ENCODE data around the gene FAM168A. TPM values are rescaled to one million over a fixed set of nuclear protein-coding genes. Genes with fewer than 3 reads are reported as not detected.

The FAM168A gene
- total RNA-seq, 3 donors from 2014 or later (not counting 1 experiment from before 2014, with no cell fraction given): 27.4 to 39.8 (median 30.4) TPM

GRCh38 chr11:73465871-73466270 is 132.0 kb downstream of the FAM168A start:
- H3K27me3 ChIP-seq (ENCODE audit: control insufficient read depth, insufficient read depth, low read length): no peaks in the 10 kb centered on the region
- no peak for DNase-seq
- ATAC-seq: no peak

GRCh38 chr11:73465023-73465675 is 132.8 kb downstream of the FAM168A start:
- ATAC-seq (no peak), DNase-seq (no peak)
- Mint-ChIP-seq H3K27ac (no peak overlapping the region), H3K9me3 (no peaks in the 10 kb centered on the region), H3K4me1 (peaks cover 6 to 18% of the 10 kb centered on the region in 2 donors), H3K36me3 (no peaks in the 10 kb centered on the region), H3K4me3 (no peak overlapping the region), H3K27me3 (ENCODE audit: low read depth in 2 of 2) (no peaks in the 10 kb centered on the region)
- intact Hi-C loops (cut with micrococcal nuclease): no loop called here
- 98% methylated on average over 3 of the region's 3 CpGs for WGBS (ENCODE audit: insufficient coverage)
- no peaks in the 10 kb centered on the region for H3K36me3 ChIP-seq (ENCODE audit: control insufficient read depth, insufficient read depth, low read length)
- H3K4me3 ChIP-seq (ENCODE audit: low read length): no peak overlapping the region
- H3K27me3 ChIP-seq (ENCODE audit: control insufficient read depth, insufficient read depth, low read length): no peaks in the 10 kb centered on the region
- no peak overlapping the region for H3K27ac ChIP-seq (ENCODE audit: low read length)
- peaks cover 8% of the 10 kb centered on the region for H3K4me1 ChIP-seq (ENCODE audit: control insufficient read depth, insufficient read depth, low read length)
- H3K9me3 ChIP-seq (ENCODE audit: control insufficient read depth, insufficient read depth, low read length): no peaks in the 10 kb centered on the region
- TF ChIP-seq CTCF (IDR thresholded peaks at IDR 0.05): no peak

More at GRCh38 chr11:73465871-73466270, 132.0 kb downstream of the FAM168A start:
- no peaks in the 10 kb centered on the region for H3K9me3 Mint-ChIP-seq
- H3K27ac ChIP-seq (ENCODE audit: low read length): no peak overlapping the region
- H3K9me3 ChIP-seq (ENCODE audit: control insufficient read depth, insufficient read depth, low read length): no peaks in the 10 kb centered on the region
- H3K4me3 ChIP-seq (ENCODE audit: low read length): no peak overlapping the region
- H3K27me3 Mint-ChIP-seq (ENCODE audit: low read depth in 2 of 2): no peaks in the 10 kb centered on the region
- no peak overlapping the region for H3K27ac Mint-ChIP-seq
- peaks cover 6 to 15% of the 10 kb centered on the region in 2 donors for H3K4me1 Mint-ChIP-seq
- no peaks in the 10 kb centered on the region for H3K36me3 Mint-ChIP-seq
- peaks cover 8% of the 10 kb centered on the region for H3K4me1 ChIP-seq (ENCODE audit: control insufficient read depth, insufficient read depth, low read length)
- no peaks in the 10 kb centered on the region for H3K36me3 ChIP-seq (ENCODE audit: control insufficient read depth, insufficient read depth, low read length)
- WGBS (ENCODE audit: insufficient coverage): 67% methylated on average over 1 of the region's 1 CpG
- no peak overlapping the region for H3K4me3 Mint-ChIP-seq
- TF ChIP-seq CTCF (IDR thresholded peaks at IDR 0.05): no peak
- intact Hi-C loops (cut with micrococcal nuclease): no loop called here

GRCh38 chr11:73464347-73464746 is 133.6 kb downstream of the FAM168A start:
- Mint-ChIP-seq H3K4me3 (no peak overlapping the region), H3K27ac (no peak overlapping the region), H3K36me3 (no peaks in the 10 kb centered on the region), H3K4me1 (peaks cover 6 to 18% of the 10 kb centered on the region in 2 donors), H3K27me3 (ENCODE audit: low read depth in 2 of 2) (no peaks in the 10 kb centered on the region), H3K9me3 (no peaks in the 10 kb centered on the region)
- H3K9me3 ChIP-seq (ENCODE audit: control insufficient read depth, insufficient read depth, low read length): no peaks in the 10 kb centered on the region
- intact Hi-C loops (cut with micrococcal nuclease): no loop called here
- no peak overlapping the region for H3K27ac ChIP-seq (ENCODE audit: low read length)
- no peak overlapping the region for H3K4me3 ChIP-seq (ENCODE audit: low read length)
- peaks cover 8% of the 10 kb centered on the region for H3K4me1 ChIP-seq (ENCODE audit: control insufficient read depth, insufficient read depth, low read length)
- ATAC-seq (no peak), DNase-seq (no peak)
- no peak for TF ChIP-seq CTCF (IDR thresholded peaks at IDR 0.05)
- no peaks in the 10 kb centered on the region for H3K36me3 ChIP-seq (ENCODE audit: control insufficient read depth, insufficient read depth, low read length)
- H3K27me3 ChIP-seq (ENCODE audit: control insufficient read depth, insufficient read depth, low read length): no peaks in the 10 kb centered on the region
- 100% methylated on average over 1 of the region's 2 CpGs for WGBS (ENCODE audit: insufficient coverage)

GRCh38 chr11:73463359-73463758 is 134.6 kb downstream of the FAM168A start:
- H3K36me3 Mint-ChIP-seq: no peaks in the 10 kb centered on the region
- H3K9me3 ChIP-seq (ENCODE audit: control insufficient read depth, insufficient read depth, low read length): no peaks in the 10 kb centered on the region
- DNase-seq (no peak), ATAC-seq (no peak)
- peaks cover 6 to 15% of the 10 kb centered on the region in 2 donors for H3K4me1 Mint-ChIP-seq
- H3K9me3 Mint-ChIP-seq: no peaks in the 10 kb centered on the region
- no peak overlapping the region for H3K27ac Mint-ChIP-seq
- no peaks in the 10 kb centered on the region for H3K27me3 ChIP-seq (ENCODE audit: control insufficient read depth, insufficient read depth, low read length)
- no peak for TF ChIP-seq CTCF (IDR thresholded peaks at IDR 0.05)
- H3K27me3 Mint-ChIP-seq (ENCODE audit: low read depth in 2 of 2): no peaks in the 10 kb centered on the region
- H3K4me1 ChIP-seq (ENCODE audit: control insufficient read depth, insufficient read depth, low read length): peaks cover 8% of the 10 kb centered on the region
- H3K4me3 ChIP-seq (ENCODE audit: low read length): no peak overlapping the region
- WGBS (ENCODE audit: insufficient coverage): 98% methylated on average over 2 of the region's 2 CpGs
- intact Hi-C loops (cut with micrococcal nuclease): no loop called here
- H3K4me3 Mint-ChIP-seq: no peak overlapping the region
- H3K36me3 ChIP-seq (ENCODE audit: control insufficient read depth, insufficient read depth, low read length): no peaks in the 10 kb centered on the region
- H3K27ac ChIP-seq (ENCODE audit: low read length): no peak overlapping the region

Data from natural killer cell (primary cell).